Measurements from ENCODE around the gene CFAP61.

CFAP61 gene

DNA sequence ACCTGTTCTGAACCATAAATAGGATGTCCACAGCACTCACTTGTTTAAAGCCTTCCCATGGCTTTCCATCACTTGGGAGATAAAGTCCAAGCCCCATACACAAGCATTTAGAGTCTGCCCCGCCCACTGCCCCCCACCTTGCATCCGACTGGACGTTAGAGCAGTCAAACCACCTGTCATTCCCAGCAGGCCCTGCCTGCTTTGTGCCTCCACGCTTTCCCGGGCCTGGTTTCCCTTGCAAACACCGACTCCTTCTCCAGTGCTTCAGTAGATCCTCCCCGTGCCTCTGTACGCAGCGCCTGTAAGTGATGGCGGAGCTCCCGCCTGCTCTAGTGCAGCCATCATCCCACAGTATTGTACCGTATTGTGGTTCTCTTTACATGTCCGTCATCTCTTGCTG is 277.2 kb downstream of the CFAP61 start:
- Histone ChIP-seq H3K9ac (ENCODE audit: low read depth, low read length) (no peak overlapping the region), H3K36me3 (ENCODE audit: control insufficient read depth, insufficient read depth, low read length) (no peaks in the 10 kb centered on the region), H3K9me3 (ENCODE audit: control insufficient read depth, insufficient read depth, low read length) (no peaks in the 10 kb centered on the region), H3K27me3 (ENCODE audit: control insufficient read depth, insufficient read depth, low read length) (no peaks in the 10 kb centered on the region), H3K4me3 (ENCODE audit: low read depth, low read length) (no peak overlapping the region), H3K4me1 (ENCODE audit: control insufficient read depth, insufficient read depth, low read length) (no peaks in the 10 kb centered on the region), H3K27ac (ENCODE audit: low read depth, low read length) (no peak overlapping the region)

DNA sequence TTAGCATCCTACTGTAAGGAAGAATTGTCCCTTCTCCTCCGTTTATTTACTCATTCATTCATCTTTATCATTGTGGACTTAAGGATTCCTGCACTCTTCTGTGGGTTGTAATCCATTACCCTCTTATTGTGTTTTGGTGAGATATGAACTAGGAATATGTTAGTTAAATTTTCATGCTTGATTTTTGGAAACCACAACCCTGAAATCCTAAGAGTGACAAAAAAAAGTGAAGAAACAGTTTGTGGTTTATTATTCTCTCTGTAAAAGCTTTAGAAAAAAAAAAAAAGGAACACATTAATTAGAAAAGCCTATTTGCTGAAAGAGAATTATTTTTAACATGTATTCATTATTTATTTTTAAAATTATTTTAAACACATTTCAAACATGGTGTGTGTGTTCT is 278.8 kb downstream of the CFAP61 start:
- no peaks in the 10 kb centered on the region for H3K9me3 ChIP-seq (ENCODE audit: control insufficient read depth, insufficient read depth, low read length)
- no peak overlapping the region for H3K4me3 ChIP-seq (ENCODE audit: low read depth, low read length)
- no peak overlapping the region for H3K27ac ChIP-seq (ENCODE audit: low read depth, low read length)
- no peaks in the 10 kb centered on the region for H3K36me3 ChIP-seq (ENCODE audit: control insufficient read depth, insufficient read depth, low read length)
- no peaks in the 10 kb centered on the region for H3K4me1 ChIP-seq (ENCODE audit: control insufficient read depth, insufficient read depth, low read length)
- no peak overlapping the region for H3K9ac ChIP-seq (ENCODE audit: low read depth, low read length)
- no peaks in the 10 kb centered on the region for H3K27me3 ChIP-seq (ENCODE audit: control insufficient read depth, insufficient read depth, low read length)

DNA sequence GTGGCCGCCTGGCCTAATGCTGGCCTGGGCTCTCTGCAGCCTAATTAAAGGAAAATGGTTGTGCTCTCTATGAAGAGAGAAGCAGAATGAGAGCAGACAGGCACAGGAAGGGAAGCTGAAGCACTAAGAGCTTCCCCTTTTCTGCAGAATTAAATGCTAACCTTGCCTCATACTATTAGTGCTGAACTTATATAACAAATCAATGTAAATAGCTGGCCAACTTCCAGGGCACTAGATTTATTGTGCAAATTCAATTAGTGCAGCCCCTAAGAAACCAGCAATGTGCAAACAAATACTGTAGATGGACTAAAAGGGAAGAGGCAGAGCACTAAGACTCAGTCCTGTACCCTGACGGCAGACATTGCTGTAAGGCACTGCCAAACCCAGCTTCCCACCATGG is 279.5 kb downstream of the CFAP61 start:
- Histone ChIP-seq H3K9ac (ENCODE audit: low read depth, low read length) (no peak overlapping the region), H3K4me1 (ENCODE audit: control insufficient read depth, insufficient read depth, low read length) (no peaks in the 10 kb centered on the region), H3K36me3 (ENCODE audit: control insufficient read depth, insufficient read depth, low read length) (no peaks in the 10 kb centered on the region), H3K4me3 (ENCODE audit: low read depth, low read length) (no peak overlapping the region), H3K27ac (ENCODE audit: low read depth, low read length) (no peak overlapping the region), H3K27me3 (ENCODE audit: control insufficient read depth, insufficient read depth, low read length) (no peaks in the 10 kb centered on the region), H3K9me3 (ENCODE audit: control insufficient read depth, insufficient read depth, low read length) (no peaks in the 10 kb centered on the region)

DNA sequence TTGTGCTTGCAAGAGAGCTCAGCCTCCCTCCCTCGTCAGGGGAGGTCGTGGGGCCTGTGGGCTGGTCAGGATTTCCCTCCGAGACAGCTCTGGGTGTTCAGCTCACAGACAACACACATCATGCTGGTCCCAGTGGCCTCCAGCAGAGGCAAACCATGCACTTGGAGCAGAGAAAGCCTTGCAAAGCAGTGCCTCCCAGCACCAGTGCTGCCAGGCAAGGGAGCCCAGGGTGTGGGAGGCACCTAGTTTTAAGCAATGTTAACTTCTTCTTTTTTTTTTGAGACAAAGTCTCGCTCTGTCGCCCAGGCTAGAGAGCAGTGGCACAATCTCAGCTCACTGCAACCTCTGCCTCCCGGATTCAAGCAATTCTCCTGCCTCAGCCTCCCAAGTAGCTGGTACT is 281.5 kb downstream of the CFAP61 start:
- H3K4me1 ChIP-seq (ENCODE audit: control insufficient read depth, insufficient read depth, low read length) = no peaks in the 10 kb centered on the region
- no peaks in the 10 kb centered on the region for H3K36me3 ChIP-seq (ENCODE audit: control insufficient read depth, insufficient read depth, low read length)
- no peaks in the 10 kb centered on the region for H3K27me3 ChIP-seq (ENCODE audit: control insufficient read depth, insufficient read depth, low read length)
- no peak overlapping the region for H3K9ac ChIP-seq (ENCODE audit: low read depth, low read length)
- no peak overlapping the region for H3K4me3 ChIP-seq (ENCODE audit: low read depth, low read length)
- no peaks in the 10 kb centered on the region for H3K9me3 ChIP-seq (ENCODE audit: control insufficient read depth, insufficient read depth, low read length)
- H3K27ac ChIP-seq (ENCODE audit: low read depth, low read length) = no peak overlapping the region

DNA sequence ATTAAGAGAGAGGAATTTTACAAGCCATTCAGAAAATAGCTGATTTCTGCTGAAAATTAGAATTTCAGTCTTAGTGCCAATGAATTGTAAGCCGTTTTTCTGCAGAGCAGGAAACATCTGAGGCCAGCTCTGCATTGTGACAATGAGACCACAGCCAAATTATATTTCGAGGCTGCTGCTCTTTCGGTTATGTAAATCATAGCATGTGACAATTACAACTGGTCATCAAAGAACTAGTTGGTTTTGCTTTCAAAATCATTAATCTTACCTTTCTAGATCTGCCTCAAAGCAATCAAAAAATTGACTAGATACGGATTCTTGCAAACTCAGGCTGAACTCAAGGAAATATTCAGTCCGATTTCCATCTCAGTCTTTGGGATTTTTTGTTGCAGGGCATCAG is 282.2 kb downstream of the CFAP61 start:
- Histone ChIP-seq H3K27ac (ENCODE audit: low read depth, low read length) (no peak overlapping the region), H3K9ac (ENCODE audit: low read depth, low read length) (no peak overlapping the region), H3K4me1 (ENCODE audit: control insufficient read depth, insufficient read depth, low read length) (no peaks in the 10 kb centered on the region), H3K9me3 (ENCODE audit: control insufficient read depth, insufficient read depth, low read length) (no peaks in the 10 kb centered on the region), H3K4me3 (ENCODE audit: low read depth, low read length) (no peak overlapping the region), H3K36me3 (ENCODE audit: control insufficient read depth, insufficient read depth, low read length) (no peaks in the 10 kb centered on the region), H3K27me3 (ENCODE audit: control insufficient read depth, insufficient read depth, low read length) (no peaks in the 10 kb centered on the region)

DNA sequence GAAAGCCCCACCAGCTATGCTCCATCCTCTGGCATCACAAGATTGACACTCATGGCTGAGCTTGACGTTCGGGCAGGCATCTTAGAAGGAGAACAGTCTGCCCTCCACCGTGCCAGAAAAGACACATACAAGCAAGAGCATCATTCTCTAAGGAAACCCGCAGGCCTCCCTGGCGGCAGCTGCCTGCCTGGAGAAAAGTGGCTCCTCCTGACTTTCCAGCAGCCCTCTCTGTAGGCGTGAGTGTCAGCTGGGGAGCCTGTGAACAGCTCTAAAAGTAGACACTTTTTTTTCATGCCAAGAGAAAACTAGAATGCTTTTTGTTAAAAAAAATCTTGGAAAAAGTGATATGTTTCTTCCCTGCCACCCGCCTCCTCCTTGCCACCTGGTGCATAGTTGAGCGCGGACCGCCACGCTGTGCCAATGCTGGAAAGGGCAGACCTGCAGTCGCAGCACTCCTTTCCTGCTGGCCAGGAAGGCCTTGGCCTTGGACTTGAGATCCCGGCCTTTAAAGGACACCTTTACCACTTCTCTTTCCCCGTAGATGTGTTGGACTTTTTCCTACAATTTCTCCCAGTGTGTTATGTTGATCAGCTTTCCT is 285.9 kb downstream of the CFAP61 start:
- no peak overlapping the region for H3K9ac ChIP-seq (ENCODE audit: low read depth, low read length)
- no peaks in the 10 kb centered on the region for H3K4me1 ChIP-seq (ENCODE audit: control insufficient read depth, insufficient read depth, low read length)
- H3K36me3 ChIP-seq (ENCODE audit: control insufficient read depth, insufficient read depth, low read length) = no peaks in the 10 kb centered on the region
- H3K27me3 ChIP-seq (ENCODE audit: control insufficient read depth, insufficient read depth, low read length) = no peaks in the 10 kb centered on the region
- no peak overlapping the region for H3K27ac ChIP-seq (ENCODE audit: low read depth, low read length)
- H3K9me3 ChIP-seq (ENCODE audit: control insufficient read depth, insufficient read depth, low read length) = no peaks in the 10 kb centered on the region
- H3K4me3 ChIP-seq (ENCODE audit: low read depth, low read length) = no peak overlapping the region

DNA sequence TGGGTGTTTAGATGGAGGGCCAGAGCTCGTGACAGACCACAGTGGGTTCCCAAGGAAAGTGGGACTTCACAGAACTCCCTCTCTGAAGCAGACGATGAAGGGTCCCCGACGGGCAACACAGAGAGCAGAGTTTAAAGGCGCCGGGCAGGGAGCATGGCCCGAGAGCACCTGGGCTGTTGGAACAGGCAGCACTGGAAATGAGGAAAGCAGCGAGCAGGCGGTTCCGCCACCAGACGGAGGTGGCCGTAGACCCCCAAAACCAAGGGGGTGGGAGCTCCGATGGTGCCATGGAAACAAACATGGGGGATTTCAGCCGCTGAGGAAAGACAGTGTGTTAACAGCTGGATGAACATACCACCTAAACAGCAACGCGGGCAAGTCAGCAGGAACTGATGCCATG is 288.1 kb downstream of the CFAP61 start:
- Histone ChIP-seq H3K4me1 (ENCODE audit: control insufficient read depth, insufficient read depth, low read length) (no peaks in the 10 kb centered on the region), H3K4me3 (ENCODE audit: low read depth, low read length) (no peak overlapping the region)

DNA sequence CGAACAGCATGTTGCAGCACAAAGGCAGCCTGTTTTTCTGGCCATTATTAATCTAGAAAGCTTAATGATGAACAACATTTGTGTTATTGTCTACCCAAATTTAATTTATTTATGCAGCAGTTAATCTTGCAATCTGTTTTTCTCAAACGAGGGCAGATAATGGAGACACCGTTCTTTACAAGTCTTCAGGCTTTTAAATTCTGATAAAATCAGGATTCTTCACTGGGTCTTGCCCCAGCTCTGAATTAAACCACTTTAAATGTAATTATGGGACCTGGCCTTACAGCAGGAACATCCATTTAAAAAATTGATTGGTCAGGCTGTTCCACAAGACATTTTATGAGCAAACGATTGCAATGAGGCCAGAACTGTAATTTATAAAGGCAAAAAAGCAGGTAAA is 289.0 kb downstream of the CFAP61 start:
- H3K27ac ChIP-seq (ENCODE audit: low read depth, low read length) = no peak overlapping the region
- no peaks in the 10 kb centered on the region for H3K27me3 ChIP-seq (ENCODE audit: control insufficient read depth, insufficient read depth, low read length)
- no peaks in the 10 kb centered on the region for H3K36me3 ChIP-seq (ENCODE audit: control insufficient read depth, insufficient read depth, low read length)
- H3K4me1 ChIP-seq (ENCODE audit: control insufficient read depth, insufficient read depth, low read length) = no peaks in the 10 kb centered on the region
- H3K4me3 ChIP-seq (ENCODE audit: low read depth, low read length) = no peak overlapping the region
- H3K9me3 ChIP-seq (ENCODE audit: control insufficient read depth, insufficient read depth, low read length) = no peaks in the 10 kb centered on the region
- H3K9ac ChIP-seq (ENCODE audit: low read depth, low read length) = no peak overlapping the region

More for the DNA sequence above, 288.1 kb downstream of the CFAP61 start:
- no peaks in the 10 kb centered on the region for H3K9me3 ChIP-seq (ENCODE audit: control insufficient read depth, insufficient read depth, low read length)
- H3K9ac ChIP-seq (ENCODE audit: low read depth, low read length) = no peak overlapping the region
- H3K27ac ChIP-seq (ENCODE audit: low read depth, low read length) = no peak overlapping the region
- H3K36me3 ChIP-seq (ENCODE audit: control insufficient read depth, insufficient read depth, low read length) = no peaks in the 10 kb centered on the region
- H3K27me3 ChIP-seq (ENCODE audit: control insufficient read depth, insufficient read depth, low read length) = no peaks in the 10 kb centered on the region

DNA sequence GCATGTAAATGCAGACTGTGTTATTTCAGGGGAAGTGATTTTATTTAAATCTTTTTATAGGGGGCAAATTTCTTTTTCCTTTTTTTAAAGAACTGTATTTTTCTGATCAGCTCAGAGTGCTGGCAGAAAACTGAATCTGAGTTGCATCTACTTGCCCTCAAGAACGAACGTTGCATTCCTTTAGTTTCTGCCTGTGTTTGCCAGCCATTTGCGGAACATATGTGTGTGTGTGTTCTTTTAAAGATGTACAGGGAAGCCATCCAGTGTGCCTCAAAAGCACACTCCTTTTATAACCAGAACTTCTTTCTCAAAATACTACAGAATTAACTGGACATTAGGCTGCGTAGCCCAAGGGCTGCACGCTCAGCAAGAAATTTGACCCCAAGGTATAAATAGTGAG is 289.7 kb downstream of the CFAP61 start:
- H3K27ac ChIP-seq (ENCODE audit: low read depth, low read length) = no peak overlapping the region
- no peaks in the 10 kb centered on the region for H3K9me3 ChIP-seq (ENCODE audit: control insufficient read depth, insufficient read depth, low read length)
- H3K4me1 ChIP-seq (ENCODE audit: control insufficient read depth, insufficient read depth, low read length) = no peaks in the 10 kb centered on the region
- H3K36me3 ChIP-seq (ENCODE audit: control insufficient read depth, insufficient read depth, low read length) = no peaks in the 10 kb centered on the region
- no peak overlapping the region for H3K4me3 ChIP-seq (ENCODE audit: low read depth, low read length)
- no peak overlapping the region for H3K9ac ChIP-seq (ENCODE audit: low read depth, low read length)
- no peaks in the 10 kb centered on the region for H3K27me3 ChIP-seq (ENCODE audit: control insufficient read depth, insufficient read depth, low read length)

DNA sequence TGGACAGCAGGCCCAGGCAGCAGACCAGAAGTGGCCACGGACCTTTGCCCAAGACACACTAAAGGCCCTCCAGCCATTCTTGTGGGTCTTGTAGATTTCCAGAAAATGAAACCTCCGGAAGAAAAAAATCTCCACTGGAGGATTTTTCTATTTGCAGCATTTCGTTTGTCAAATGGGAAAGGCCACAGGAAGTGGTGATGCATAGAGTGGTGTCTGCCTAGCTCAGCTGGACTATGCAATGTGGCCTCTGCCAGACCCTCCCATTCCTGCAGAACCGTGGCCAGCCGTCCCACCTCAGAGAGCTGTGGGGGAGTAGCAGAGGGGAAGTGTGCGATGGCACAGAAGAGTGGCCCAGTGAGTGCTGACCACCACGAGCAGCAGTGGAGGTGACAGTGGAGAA is 291.6 kb downstream of the CFAP61 start:
- Histone ChIP-seq H3K27me3 (ENCODE audit: control insufficient read depth, insufficient read depth, low read length) (no peaks in the 10 kb centered on the region), H3K27ac (ENCODE audit: low read depth, low read length) (no peak overlapping the region), H3K36me3 (ENCODE audit: control insufficient read depth, insufficient read depth, low read length) (no peaks in the 10 kb centered on the region), H3K9me3 (ENCODE audit: control insufficient read depth, insufficient read depth, low read length) (no peaks in the 10 kb centered on the region), H3K4me1 (ENCODE audit: control insufficient read depth, insufficient read depth, low read length) (no peaks in the 10 kb centered on the region), H3K9ac (ENCODE audit: low read depth, low read length) (no peak overlapping the region), H3K4me3 (ENCODE audit: low read depth, low read length) (no peak overlapping the region)

DNA sequence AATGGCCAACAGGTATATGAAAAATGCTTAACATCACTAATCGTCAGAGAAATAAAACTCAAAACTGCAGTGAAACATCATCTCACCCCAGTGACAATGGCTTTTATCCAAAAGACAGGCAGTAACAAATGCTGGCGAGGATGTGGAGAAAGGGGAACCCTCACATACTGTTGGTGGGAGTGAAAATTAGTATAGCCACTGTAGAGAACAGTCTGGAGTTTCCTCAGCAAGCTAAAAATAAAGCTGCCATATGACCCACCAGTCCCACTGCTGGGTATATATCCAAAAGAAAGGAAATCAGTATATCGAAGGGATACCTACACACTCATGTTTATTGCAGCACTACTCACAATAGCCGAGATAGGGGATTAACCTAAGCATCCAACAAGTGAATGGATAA is 292.1 kb downstream of the CFAP61 start:
- Histone ChIP-seq H3K9me3 (ENCODE audit: control insufficient read depth, insufficient read depth, low read length) (no peaks in the 10 kb centered on the region), H3K4me3 (ENCODE audit: low read depth, low read length) (no peak overlapping the region), H3K27me3 (ENCODE audit: control insufficient read depth, insufficient read depth, low read length) (no peaks in the 10 kb centered on the region), H3K4me1 (ENCODE audit: control insufficient read depth, insufficient read depth, low read length) (no peaks in the 10 kb centered on the region), H3K27ac (ENCODE audit: low read depth, low read length) (no peak overlapping the region), H3K9ac (ENCODE audit: low read depth, low read length) (no peak overlapping the region), H3K36me3 (ENCODE audit: control insufficient read depth, insufficient read depth, low read length) (no peaks in the 10 kb centered on the region)

DNA sequence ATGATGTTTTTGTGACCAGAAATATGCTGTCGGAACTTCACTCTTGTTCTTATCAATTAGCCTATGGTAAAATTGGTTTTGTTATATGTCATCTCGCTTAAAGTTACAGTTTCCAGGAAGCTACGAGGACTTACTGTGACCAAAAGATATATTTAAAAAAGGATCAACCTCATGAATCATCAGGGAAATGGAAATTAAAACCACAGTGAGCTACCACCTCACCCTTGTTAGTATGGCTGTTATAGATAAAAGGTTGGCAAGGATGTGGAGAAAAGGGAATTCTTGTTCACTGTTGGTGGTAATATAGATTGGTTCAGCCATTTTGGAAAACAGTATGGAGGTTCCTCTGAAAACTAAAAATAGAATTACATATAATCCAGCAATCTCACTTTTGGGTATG is 301.2 kb downstream of the CFAP61 start:
- Histone ChIP-seq H3K27me3 (ENCODE audit: control insufficient read depth, insufficient read depth, low read length) (no peaks in the 10 kb centered on the region; the same call in 1 of the 2 replicates), H3K27ac (ENCODE audit: low read depth, low read length) (no peak overlapping the region), H3K9me3 (ENCODE audit: control insufficient read depth, insufficient read depth, low read length) (peaks cover 6% of the 10 kb centered on the region), H3K4me1 (ENCODE audit: control insufficient read depth, insufficient read depth, low read length) (no peaks in the 10 kb centered on the region), H3K36me3 (ENCODE audit: control insufficient read depth, insufficient read depth, low read length) (no peaks in the 10 kb centered on the region), H3K9ac (ENCODE audit: low read depth, low read length) (no peak overlapping the region), H3K4me3 (ENCODE audit: low read depth, low read length) (no peak overlapping the region)

Data from HUES48 (cell line).